CD8-positive, alpha-beta memory T cell (primary cell): ENCODE results near the gene PARPBP. TPM values are rescaled to one million over a fixed set of nuclear protein-coding genes. Genes with fewer than 3 reads are reported as not detected.
A peak's percentile ranks its signal among the peaks of the same experiment; 100 is the strongest.

Experiments used
- CTCF ChIA-PET: fragments of 350-600 bp; sonication (Branson Sonifier 250); formaldehyde crosslinking; loops from one replicate; lab custom pipeline; 2021; ENCODE audit warnings: antibody characterized with exemption; lab: Charles Lee
- POLR2A ChIA-PET: fragments of 350-600 bp; sonication (Branson Sonifier 250); formaldehyde crosslinking; loops from one replicate; lab custom pipeline; 2021; ENCODE audit warnings: antibody characterized with exemption; lab: Charles Lee
- DNase-seq, 5 donors: peaks; one replicate each; pipeline versions ENCODE4 v3.0.0 to v3.0.0-alpha.2; 2020 to 2022; ENCODE audit warnings: mixed read lengths in 1 of 5
- H3K27ac ChIP-seq: one replicate; pipeline ENCODE4 v1.7.0; 2013; ENCODE audit warnings: low read depth, mild to moderate bottlenecking, low read length, moderate library complexity
- H3K27me3 ChIP-seq: 2 replicates; pipeline ENCODE4 v1.7.0; 2013; ENCODE audit warnings: low read length, mild to moderate bottlenecking; ENCODE audit not compliant: insufficient read depth, poor library complexity, severe bottlenecking
- H3K36me3 ChIP-seq: 2 replicates; pipeline ENCODE4 v1.7.0; 2013; ENCODE audit warnings: mild to moderate bottlenecking, low read length, moderate library complexity; ENCODE audit not compliant: insufficient read depth
- H3K4me1 ChIP-seq: 2 replicates; pipeline ENCODE4 v1.7.0; 2013; ENCODE audit warnings: mild to moderate bottlenecking, low read length, moderate library complexity; ENCODE audit not compliant: insufficient read depth
- H3K4me3 ChIP-seq: 2 replicates; pipeline ENCODE4 v1.7.0; 2013; ENCODE audit warnings: mild to moderate bottlenecking, low read length
- H3K9me3 ChIP-seq: 2 replicates; pipeline ENCODE4 v1.7.0; 2013; ENCODE audit warnings: mild to moderate bottlenecking, low read length
- H3K27ac Mint-ChIP-seq, 8 donors: one replicate each; pipeline ENCODE4 v1.8.0; 2020 to 2021; ENCODE audit warnings: mixed read lengths in 8 of 8, mild to moderate bottlenecking in 6 of 8, inconsistent platforms in 3 of 8, moderate library complexity in 3 of 8
- H3K27me3 Mint-ChIP-seq, 2 donors: one replicate each; pipeline ENCODE4 v1.8.0; 2020 to 2021; ENCODE audit warnings: mixed read lengths in 2 of 2, mild to moderate bottlenecking in 1 of 2, moderate library complexity in 1 of 2
- H3K36me3 Mint-ChIP-seq, 3 donors: one replicate each; pipeline ENCODE4 v1.8.0; 2020 to 2021; ENCODE audit warnings: mixed read lengths in 3 of 3, inconsistent platforms in 1 of 3, mild to moderate bottlenecking in 1 of 3
- H3K4me1 Mint-ChIP-seq, 3 donors: one replicate each; pipeline ENCODE4 v1.8.0; 2020 to 2021; ENCODE audit warnings: mixed read lengths in 3 of 3, inconsistent platforms in 1 of 3, mild to moderate bottlenecking in 1 of 3
- H3K4me3 Mint-ChIP-seq, 7 donors: one replicate each; pipeline ENCODE4 v1.8.0; 2020 to 2021; ENCODE audit warnings: mixed read lengths in 7 of 7, mild to moderate bottlenecking in 6 of 7, moderate library complexity in 4 of 7, inconsistent platforms in 2 of 7
- H3K9me3 Mint-ChIP-seq, 5 donors: one replicate each; pipeline ENCODE4 v1.8.0; 2020 to 2022; ENCODE audit warnings: mixed read lengths in 5 of 5, mild to moderate bottlenecking in 3 of 5, moderate library complexity in 2 of 5, inconsistent platforms in 1 of 5
- polyA plus RNA-seq: library from polyadenylated mRNA; unstranded; fragments of 300-500 nt; fragmentation: Illumina TruSeq; gene quantifications from one replicate; pipeline ENCODE4 v1.2.3, GENCODE V29; 2021
- total RNA-seq, 2 experiments: library from RNA; stranded (reverse); gene quantifications; one replicate each; pipeline ENCODE4 v1.2.3, GENCODE V29; 2021

The PARPBP gene
- total and polyA plus RNA-seq, 3 experiments from 2014 or later: 1.7 to 21.2 (median 19.5) TPM

DNA sequence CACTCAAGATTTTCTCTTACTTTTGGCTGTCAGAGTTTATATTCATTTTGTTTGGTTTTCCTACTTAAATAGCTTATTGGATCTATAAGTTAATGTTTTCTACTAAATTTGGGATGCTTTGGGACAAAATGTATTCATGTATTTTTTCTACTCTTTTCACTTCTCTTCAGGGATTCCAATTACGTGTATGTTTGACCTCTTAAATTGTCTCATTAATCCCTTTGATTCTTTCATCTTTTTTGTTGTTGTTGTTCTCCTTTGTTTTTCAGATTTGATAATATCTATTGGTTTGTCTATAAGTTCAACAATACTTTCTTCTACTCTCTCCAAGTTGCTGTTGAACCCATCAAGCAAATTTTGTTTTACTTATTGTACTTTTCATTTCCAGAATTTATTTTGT, 43.4 kb downstream of the PARPBP start:
- ChIA-PET CTCF (no interaction called here), POLR2A (no interaction called here)
- H3K4me3 ChIP-seq: no peak overlapping the region
- H3K27ac ChIP-seq: no peak overlapping the region
- H3K9me3 ChIP-seq: no peaks in the 10 kb centered on the region
- H3K4me1 ChIP-seq: no peaks in the 10 kb centered on the region
- H3K36me3 ChIP-seq: no peaks in the 10 kb centered on the region
- H3K27me3 ChIP-seq: no peaks in the 10 kb centered on the region
- H3K27ac Mint-ChIP-seq: no peak overlapping the region
- H3K36me3 Mint-ChIP-seq: peaks cover 0 to 5% (median 0%) of the 10 kb centered on the region in 3 donors
- H3K4me1 Mint-ChIP-seq: no peaks in the 10 kb centered on the region
- no peak for DNase-seq
- no peaks in the 10 kb centered on the region for H3K9me3 Mint-ChIP-seq
- no peak overlapping the region for H3K4me3 Mint-ChIP-seq
- H3K27me3 Mint-ChIP-seq: no peaks in the 10 kb centered on the region

DNA sequence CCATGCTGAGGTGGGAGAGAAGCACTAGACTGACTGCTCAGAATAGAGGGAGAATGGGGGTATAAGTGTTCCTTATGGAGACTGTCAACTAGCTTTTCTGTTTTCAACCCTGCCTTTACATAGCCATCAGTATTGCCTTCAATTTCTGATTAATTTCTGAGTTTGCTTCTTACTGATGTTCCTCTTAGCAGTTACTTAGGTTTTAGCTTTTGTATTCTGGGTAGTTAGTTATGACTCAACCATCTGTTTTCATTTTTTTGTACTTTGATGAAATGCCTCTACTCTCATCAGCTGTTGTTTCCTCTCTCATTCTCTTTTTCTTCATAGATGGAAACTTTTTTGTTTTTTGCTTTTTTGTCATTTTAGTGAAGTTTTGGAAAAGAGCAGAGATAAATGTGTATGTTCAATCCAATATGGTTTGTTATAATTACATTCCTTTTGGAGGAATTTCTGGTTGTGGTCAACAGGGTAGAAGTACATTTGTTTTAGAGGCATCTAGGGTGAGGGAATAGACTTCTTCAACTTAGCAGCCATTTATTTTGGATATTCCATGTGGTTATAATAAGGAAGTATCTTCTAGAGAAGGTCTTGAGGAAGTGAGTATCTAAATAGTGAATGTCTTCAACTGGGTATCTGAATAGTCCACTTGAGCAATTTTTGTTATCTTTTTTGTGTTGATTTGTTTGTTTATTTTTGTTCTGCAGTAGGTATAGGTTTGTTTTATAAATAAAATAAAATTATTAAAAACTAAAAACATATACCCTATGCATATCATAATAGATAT, 48.0 kb downstream of the PARPBP start:
- Histone ChIP-seq H3K27ac (no peak overlapping the region), H3K4me1 (no peaks in the 10 kb centered on the region), H3K36me3 (no peaks in the 10 kb centered on the region), H3K4me3 (no peak overlapping the region), H3K27me3 (no peaks in the 10 kb centered on the region), H3K9me3 (no peaks in the 10 kb centered on the region)
- Mint-ChIP-seq H3K4me3 (no peak overlapping the region), H3K9me3 (no peaks in the 10 kb centered on the region), H3K36me3 (peaks cover 0 to 5% (median 4%) of the 10 kb centered on the region in 3 donors), H3K27ac (no peak overlapping the region), H3K27me3 (no peaks in the 10 kb centered on the region), H3K4me1 (no peaks in the 10 kb centered on the region)
- DNase-seq: no peak
- POLR2A ChIA-PET: no interaction called here
- CTCF ChIA-PET: interaction anchor here (1.5 kb wide), 1 partner anchor 16 kb away, joined by 3 read pairs; no protein-coding TSS in a partner anchor

DNA sequence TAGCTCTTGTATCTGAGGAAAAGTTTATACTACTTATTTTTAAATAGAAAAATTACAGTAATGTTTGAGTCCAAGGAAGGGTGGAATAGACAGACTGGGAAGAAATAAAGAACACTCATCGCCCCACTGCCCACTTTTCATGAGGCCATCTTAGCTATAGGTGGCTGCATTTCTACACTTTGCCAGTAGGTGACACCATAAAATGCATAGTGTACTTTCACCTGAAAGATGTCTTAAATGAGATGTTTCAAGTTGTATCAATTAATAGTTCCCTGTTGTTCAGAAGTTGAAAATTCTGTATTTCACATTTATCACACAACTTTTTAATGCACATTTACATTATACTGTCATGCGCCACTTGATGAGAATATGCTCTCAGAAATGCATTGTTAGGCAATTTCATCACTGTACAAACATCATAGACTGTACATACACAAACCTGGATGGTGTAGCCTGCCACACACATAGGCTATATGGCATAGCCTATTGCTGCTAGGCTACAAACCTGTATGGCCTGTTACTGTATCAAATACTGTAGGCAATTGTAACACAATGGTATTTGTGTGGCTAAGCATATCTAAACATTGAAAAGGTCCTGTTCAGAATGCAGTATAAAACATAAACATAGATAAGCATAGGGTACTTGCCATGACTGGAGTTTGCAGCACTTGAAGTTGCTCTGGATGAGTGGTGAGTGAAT, 50.1 kb downstream of the PARPBP start:
- H3K27me3 Mint-ChIP-seq: no peaks in the 10 kb centered on the region
- Histone ChIP-seq H3K9me3 (no peaks in the 10 kb centered on the region), H3K27ac (no peak overlapping the region), H3K4me1 (no peaks in the 10 kb centered on the region), H3K4me3 (no peak overlapping the region), H3K36me3 (no peaks in the 10 kb centered on the region), H3K27me3 (no peaks in the 10 kb centered on the region)
- H3K27ac Mint-ChIP-seq: no peak overlapping the region
- POLR2A ChIA-PET: no interaction called here
- DNase-seq: no peak
- peaks cover 0 to 5% (median 4%) of the 10 kb centered on the region in 3 donors for H3K36me3 Mint-ChIP-seq
- no peak overlapping the region for H3K4me3 Mint-ChIP-seq
- CTCF ChIA-PET: interaction anchor here (0.6 to 1.3 kb wide), 4 partner anchors 9 to 315 kb away, joined by 3 to 5 read pairs (median 3); no protein-coding TSS in a partner anchor
- no peaks in the 10 kb centered on the region for H3K4me1 Mint-ChIP-seq
- no peaks in the 10 kb centered on the region for H3K9me3 Mint-ChIP-seq

DNA sequence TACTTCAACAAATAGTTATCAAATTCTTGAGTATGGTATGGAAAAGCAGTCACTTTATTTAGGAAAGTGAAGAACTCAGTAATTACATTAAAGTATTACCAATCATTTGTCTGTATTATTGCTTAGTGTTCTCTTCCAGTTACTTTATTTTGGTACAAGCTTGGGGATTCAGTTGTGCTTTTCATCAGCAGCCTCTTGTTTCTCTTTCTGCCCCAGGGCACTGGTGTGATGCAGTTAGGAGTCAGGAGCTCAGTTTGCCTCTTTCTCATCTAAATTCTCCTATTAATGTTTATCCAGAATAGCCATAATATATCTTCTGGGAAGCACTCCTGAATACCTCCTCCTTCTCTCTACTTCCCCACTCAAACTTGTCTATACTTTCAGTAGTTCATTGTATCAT, 52.0 kb downstream of the PARPBP start:
- ChIA-PET POLR2A (no interaction called here), CTCF (no interaction called here)
- Mint-ChIP-seq H3K27me3 (no peaks in the 10 kb centered on the region), H3K27ac (no peak overlapping the region), H3K36me3 (peaks cover 0 to 4% (median 0%) of the 10 kb centered on the region in 3 donors), H3K4me3 (no peak overlapping the region), H3K9me3 (no peaks in the 10 kb centered on the region), H3K4me1 (no peaks in the 10 kb centered on the region)
- no peaks in the 10 kb centered on the region for H3K36me3 ChIP-seq
- H3K4me1 ChIP-seq: no peaks in the 10 kb centered on the region
- no peaks in the 10 kb centered on the region for H3K9me3 ChIP-seq
- no peak overlapping the region for H3K4me3 ChIP-seq
- no peak overlapping the region for H3K27ac ChIP-seq
- DNase-seq: no peak
- H3K27me3 ChIP-seq: no peaks in the 10 kb centered on the region

DNA sequence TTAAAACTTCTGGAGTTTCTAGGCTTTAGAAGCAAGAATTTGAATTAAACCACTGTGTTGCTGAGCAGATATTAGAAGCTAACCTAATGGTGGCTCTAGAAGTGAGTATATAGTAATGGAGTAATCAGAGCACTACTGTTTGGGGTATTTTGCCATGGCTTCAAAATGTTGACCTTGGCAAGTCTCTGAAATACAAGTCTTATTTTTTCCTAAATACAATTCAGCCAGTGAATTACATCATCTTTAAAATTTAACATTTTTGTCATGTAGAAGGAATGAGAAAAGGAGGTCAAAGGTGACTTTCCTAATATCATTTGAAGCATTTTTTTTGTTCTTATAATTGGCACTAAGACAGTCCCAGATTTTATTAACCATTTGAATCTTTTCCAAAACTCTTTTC, 52.5 kb downstream of the PARPBP start:
- no peaks in the 10 kb centered on the region for H3K4me1 Mint-ChIP-seq
- Histone ChIP-seq H3K27me3 (no peaks in the 10 kb centered on the region), H3K4me3 (no peak overlapping the region), H3K27ac (no peak overlapping the region), H3K36me3 (no peaks in the 10 kb centered on the region), H3K4me1 (no peaks in the 10 kb centered on the region), H3K9me3 (no peaks in the 10 kb centered on the region)
- ChIA-PET CTCF (no interaction called here), POLR2A (no interaction called here)
- H3K27ac Mint-ChIP-seq: no peak overlapping the region
- H3K36me3 Mint-ChIP-seq: peaks cover 0 to 4% (median 0%) of the 10 kb centered on the region in 3 donors
- no peaks in the 10 kb centered on the region for H3K9me3 Mint-ChIP-seq
- no peaks in the 10 kb centered on the region for H3K27me3 Mint-ChIP-seq
- no peak overlapping the region for H3K4me3 Mint-ChIP-seq
- DNase-seq: no peak

GRCh38 chr12:102174117-102174516, 54.1 kb downstream of the PARPBP start:
- H3K27ac Mint-ChIP-seq: peak overlapping the region in 1 of 8 donors; percentile 36
- DNase-seq: no peak
- POLR2A ChIA-PET: no interaction called here
- Histone ChIP-seq H3K9me3 (no peaks in the 10 kb centered on the region), H3K4me1 (no peaks in the 10 kb centered on the region), H3K27me3 (no peaks in the 10 kb centered on the region), H3K36me3 (no peaks in the 10 kb centered on the region), H3K27ac (no peak overlapping the region), H3K4me3 (no peak overlapping the region)
- H3K9me3 Mint-ChIP-seq: no peaks in the 10 kb centered on the region
- H3K4me1 Mint-ChIP-seq: no peaks in the 10 kb centered on the region
- peaks cover 0 to 4% (median 0%) of the 10 kb centered on the region in 3 donors for H3K36me3 Mint-ChIP-seq
- H3K27me3 Mint-ChIP-seq: no peaks in the 10 kb centered on the region
- CTCF ChIA-PET: no interaction called here
- H3K4me3 Mint-ChIP-seq: no peak overlapping the region

DNA sequence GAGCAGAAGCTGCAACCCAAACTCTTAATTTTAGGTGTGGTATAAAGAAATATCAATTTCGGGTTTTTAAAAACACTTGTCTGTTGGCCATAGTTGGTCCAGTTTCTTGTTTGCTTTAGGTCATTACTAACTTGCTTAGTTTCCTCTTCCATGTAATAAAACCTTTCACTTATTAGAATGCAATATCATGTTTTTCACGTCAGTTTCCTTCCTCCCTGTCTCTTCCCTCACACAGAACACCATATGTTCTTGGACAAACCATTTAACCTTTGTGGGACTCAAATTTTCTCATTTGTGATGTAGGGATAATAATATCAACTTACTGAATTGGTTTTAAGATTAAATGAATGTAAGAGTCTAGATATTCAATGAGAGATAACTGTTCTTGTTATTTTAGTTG, 54.8 kb downstream of the PARPBP start:
- DNase-seq: no peak
- Mint-ChIP-seq H3K4me3 (no peak overlapping the region), H3K9me3 (no peaks in the 10 kb centered on the region), H3K36me3 (peaks cover 0 to 2% (median 0%) of the 10 kb centered on the region in 3 donors), H3K4me1 (no peaks in the 10 kb centered on the region), H3K27ac (no peak overlapping the region), H3K27me3 (no peaks in the 10 kb centered on the region)
- H3K27me3 ChIP-seq: no peaks in the 10 kb centered on the region
- no peaks in the 10 kb centered on the region for H3K4me1 ChIP-seq
- POLR2A ChIA-PET: no interaction called here
- H3K4me3 ChIP-seq: no peak overlapping the region
- H3K36me3 ChIP-seq: no peaks in the 10 kb centered on the region
- no peaks in the 10 kb centered on the region for H3K9me3 ChIP-seq
- CTCF ChIA-PET: no interaction called here
- no peak overlapping the region for H3K27ac ChIP-seq

DNA sequence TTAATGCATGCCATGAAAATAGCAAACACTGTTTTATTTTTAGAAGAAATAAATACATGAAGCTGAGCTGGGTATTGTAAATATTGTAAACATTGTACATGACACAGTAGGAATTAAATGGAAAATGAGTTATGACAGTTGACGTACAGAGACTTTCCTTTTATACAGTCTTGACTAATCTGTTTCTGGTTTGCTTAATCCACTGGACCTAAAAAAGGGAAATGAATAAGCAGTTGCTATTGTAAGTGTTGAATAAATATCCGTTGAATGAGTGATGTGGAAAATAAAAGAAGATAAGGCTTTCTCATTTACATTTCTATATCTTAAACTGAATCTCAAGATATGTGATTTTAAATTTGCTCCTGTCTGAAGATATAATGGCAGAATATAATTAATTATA, 62.7 kb downstream of the PARPBP start:
- POLR2A ChIA-PET: no interaction called here
- CTCF ChIA-PET: no interaction called here
- H3K9me3 ChIP-seq: no peaks in the 10 kb centered on the region
- H3K4me3 ChIP-seq: no peak overlapping the region
- H3K27me3 Mint-ChIP-seq: no peaks in the 10 kb centered on the region
- no peaks in the 10 kb centered on the region for H3K27me3 ChIP-seq
- no peak for DNase-seq
- H3K27ac Mint-ChIP-seq: no peak overlapping the region
- H3K27ac ChIP-seq: no peak overlapping the region
- H3K36me3 Mint-ChIP-seq: no peaks in the 10 kb centered on the region
- H3K4me1 ChIP-seq: no peaks in the 10 kb centered on the region
- no peaks in the 10 kb centered on the region for H3K9me3 Mint-ChIP-seq
- H3K4me3 Mint-ChIP-seq: no peak overlapping the region
- no peaks in the 10 kb centered on the region for H3K36me3 ChIP-seq
- H3K4me1 Mint-ChIP-seq: no peaks in the 10 kb centered on the region
